ENCODE measurements around the gene ARHGAP32.

DNA sequence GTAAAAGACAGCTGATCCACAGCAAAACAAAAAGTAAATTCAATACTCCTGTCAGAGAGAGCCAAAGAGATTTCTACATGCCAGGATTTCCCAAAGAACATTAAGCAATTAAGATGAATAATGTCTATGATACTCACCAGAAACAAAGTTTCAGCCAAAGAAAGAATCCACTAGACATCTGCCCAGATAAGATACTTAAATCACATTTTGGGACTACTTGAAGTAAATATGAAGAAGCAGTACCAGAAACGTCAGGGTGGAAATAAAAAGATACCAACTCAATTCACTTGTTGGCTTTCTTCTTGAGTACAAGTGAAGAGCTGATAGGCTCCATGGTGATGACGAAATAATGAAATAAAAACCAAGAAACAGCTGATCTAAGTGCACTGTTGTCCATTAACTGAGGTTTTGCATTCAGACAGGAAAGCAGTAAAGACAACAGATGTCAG is 31.6 kb upstream of the ARHGAP32 start:
- TF ChIP-seq, protein P1, sequence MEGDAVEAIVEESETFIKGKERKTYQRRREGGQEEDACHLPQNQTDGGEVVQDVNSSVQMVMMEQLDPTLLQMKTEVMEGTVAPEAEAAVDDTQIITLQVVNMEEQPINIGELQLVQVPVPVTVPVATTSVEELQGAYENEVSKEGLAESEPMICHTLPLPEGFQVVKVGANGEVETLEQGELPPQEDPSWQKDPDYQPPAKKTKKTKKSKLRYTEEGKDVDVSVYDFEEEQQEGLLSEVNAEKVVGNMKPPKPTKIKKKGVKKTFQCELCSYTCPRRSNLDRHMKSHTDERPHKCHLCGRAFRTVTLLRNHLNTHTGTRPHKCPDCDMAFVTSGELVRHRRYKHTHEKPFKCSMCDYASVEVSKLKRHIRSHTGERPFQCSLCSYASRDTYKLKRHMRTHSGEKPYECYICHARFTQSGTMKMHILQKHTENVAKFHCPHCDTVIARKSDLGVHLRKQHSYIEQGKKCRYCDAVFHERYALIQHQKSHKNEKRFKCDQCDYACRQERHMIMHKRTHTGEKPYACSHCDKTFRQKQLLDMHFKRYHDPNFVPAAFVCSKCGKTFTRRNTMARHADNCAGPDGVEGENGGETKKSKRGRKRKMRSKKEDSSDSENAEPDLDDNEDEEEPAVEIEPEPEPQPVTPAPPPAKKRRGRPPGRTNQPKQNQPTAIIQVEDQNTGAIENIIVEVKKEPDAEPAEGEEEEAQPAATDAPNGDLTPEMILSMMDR (IDR thresholded peaks at IDR 0.05): no peak
- no peak for TF ChIP-seq POLR2A (IDR thresholded peaks at IDR 0.05)

Data from heart left ventricle (tissue), 13 donors.